ENCODE measurements around the gene TMC3.
A peak's percentile ranks its signal among the peaks of the same experiment; 100 is the strongest.
"Not testable (repeated sequence)": the region's sequence is repeated elsewhere in the genome, so short reads cannot be mapped to it uniquely, and the experiment has no call there.

TMC3 gene

DNA sequence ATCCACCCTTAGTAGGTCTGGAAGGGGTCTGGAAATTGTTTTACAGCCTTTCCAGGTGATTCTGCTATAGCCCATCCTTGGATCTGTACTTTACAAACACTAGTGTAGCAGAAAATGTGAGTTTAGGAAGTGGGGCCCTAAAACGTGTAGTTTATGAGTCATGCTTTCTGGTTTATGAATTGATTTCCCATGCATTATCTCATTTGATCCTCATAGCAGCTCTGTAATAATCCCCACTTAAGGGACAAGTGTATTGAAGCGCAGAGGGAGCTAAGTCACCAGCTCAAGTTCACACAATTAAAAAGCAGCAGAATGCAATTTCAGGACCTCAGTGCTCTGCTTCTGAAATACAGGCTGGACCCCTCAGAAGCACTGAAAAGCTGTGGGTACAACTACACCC is 27.4 kb downstream of the TMC3 start:
- no peak for DNase-seq (ENCODE audit: low read depth)

DNA sequence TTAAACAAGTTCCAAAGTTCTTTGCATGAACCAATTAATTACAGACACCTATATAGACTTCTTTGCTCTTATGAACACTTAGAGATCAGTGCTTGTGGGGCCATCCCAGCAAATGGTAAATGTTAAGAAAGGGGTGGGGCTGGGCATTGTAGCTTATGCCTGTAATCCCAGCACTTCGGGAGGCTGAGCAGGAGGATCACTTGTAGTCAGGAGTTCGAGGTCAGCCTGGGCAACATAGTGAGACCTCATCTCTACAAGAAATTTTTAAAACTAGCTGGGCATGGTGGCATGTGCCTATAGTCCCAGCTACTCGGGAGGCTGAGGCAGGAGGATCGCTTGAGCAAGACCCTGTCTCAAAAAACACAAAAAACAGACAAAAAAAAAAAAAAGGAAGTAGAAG is 30.6 kb downstream of the TMC3 start:
- DNase-seq (ENCODE audit: low read depth), result no peak

DNA sequence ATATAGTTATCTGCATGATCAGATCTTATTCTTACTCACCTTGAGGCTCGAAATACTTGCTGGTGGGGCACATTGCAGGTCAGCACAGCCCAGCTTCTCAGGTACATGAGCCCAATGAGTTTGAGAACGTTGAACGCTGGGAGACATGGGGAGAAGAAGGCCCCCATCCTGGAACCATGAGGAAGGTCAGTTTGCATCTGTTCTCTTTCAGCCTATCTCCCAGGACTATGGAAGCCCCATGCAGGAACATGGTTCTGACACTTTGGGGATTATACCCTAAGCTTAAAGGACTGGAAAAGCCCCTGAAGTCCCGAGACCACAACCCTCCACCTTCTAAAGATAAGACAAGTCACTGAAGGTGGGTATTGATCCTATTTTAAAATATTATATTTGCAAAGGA is 32.7 kb downstream of the TMC3 start:
- no peak for DNase-seq (ENCODE audit: low read depth)

DNA sequence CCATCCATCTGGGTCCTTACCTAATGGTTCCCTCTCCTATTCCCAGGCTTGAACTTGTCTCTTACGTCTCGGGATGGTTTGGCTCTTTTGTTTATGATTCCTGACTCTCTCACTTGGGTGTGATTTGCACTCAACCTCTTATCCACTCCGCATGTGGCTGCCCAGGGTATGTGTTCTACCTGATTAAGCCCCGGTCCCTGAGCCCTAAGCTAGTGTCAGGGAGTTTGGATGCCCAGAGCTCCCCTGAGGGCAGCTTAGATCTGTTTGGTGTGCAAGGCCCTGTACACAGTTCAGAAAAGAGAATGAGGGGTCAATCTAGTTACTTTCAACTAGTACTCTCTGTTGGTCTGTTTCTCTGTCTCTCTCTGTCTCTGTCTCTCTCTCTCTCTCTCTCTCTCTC is 34.2 kb downstream of the TMC3 start:
- no peak for DNase-seq (ENCODE audit: low read depth)

DNA sequence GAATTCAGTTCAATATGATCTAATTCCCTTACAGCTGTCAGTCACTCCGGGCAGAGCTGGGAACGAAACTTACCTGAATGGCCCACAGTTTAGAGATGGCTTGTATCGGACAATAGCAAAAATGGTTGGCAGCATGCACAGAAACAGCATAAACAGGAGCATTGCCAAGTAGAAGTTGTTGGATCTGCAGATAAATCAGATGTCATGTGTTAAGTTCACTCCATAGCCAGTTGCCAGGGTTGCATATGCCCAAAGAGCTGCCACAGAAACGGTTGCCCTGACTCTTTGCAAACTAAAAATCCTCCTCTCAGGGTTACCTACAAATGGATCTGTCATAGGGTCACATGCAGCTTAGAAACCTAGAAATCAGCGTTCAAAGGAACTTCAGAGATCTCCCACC is 34.7 kb downstream of the TMC3 start:
- no peak for DNase-seq (ENCODE audit: low read depth)

DNA sequence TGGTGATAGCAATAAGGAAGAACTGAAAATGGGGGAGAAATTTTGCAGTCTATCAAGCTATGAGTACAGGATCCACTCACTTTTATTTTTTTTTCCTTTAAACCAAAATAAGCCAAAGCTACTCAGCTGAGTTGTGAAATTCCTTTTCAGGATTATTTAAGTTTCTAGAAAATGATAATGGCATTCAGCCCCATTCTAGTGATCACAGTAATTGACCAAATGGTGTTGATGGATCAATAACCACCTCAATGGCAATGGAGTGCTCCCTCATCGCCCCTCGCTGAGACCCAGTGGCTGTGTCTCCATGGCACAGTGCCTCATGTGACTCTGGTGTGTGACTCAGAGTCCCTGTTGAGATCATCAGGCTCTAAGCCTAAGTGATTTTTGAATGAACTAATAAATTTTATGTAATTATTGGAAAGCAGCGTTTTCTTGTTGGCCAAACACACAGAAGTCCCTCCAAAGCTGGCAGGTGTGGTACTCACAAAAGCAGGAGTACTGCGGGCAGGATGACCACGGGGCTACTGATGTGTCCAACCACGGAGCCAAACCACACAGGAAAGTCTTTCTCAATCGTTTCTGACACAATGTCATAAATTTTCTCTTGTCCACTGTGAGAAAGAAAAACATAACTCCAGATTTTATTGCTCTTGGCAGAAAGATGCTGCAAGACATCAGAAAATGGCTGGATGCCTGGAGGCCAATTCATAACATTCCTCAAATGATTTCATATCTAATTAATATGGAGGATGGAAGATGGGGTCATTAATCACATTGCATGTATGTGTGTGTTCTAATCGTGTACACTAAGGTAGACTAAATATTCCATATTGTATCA is 35.6 kb downstream of the TMC3 start:
- peak; percentile 71 for DNase-seq (ENCODE audit: low read depth)

DNA sequence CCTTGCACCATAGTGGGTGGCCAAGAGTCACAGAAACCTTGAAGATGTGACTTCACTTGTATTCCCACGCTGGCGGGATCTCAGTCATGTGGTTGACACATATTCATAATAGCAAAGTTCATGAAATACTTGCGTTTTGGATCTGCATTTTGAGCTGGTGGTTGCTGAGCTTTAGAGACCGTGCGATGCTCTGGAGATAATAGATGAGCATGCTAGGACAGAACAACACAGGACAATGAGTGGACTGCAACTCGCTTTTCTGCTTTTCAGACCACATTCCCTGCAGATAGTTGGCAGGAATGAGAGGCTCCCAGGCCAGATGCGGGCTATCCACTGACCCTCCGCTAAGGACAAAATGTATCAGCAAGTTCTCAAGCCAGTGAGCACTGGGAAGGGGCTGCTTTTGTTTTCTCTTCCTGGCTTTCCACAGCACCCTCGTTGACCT is 36.3 kb downstream of the TMC3 start:
- no peak for DNase-seq (ENCODE audit: low read depth)

DNA sequence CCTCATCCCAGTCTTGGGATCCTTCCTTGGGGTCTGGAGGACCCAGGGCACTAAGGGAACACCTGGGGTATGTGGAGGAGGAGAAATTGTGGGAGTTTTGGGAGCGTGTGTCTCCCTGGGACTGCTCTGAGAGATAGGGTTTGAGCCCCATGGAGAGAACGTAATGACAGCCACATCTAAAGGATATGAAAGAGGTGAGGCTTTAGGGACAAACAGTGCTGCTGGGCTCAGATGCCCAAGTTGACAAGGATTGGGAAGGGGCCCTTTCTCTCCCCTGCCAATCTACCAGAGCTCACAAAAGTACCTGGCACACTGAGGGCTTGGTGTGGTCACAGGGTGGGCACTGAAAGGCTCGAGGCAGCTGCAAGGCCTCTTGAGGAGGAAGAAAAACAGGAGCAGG is 36.8 kb downstream of the TMC3 start:
- DNase-seq (ENCODE audit: low read depth), result no peak

DNA sequence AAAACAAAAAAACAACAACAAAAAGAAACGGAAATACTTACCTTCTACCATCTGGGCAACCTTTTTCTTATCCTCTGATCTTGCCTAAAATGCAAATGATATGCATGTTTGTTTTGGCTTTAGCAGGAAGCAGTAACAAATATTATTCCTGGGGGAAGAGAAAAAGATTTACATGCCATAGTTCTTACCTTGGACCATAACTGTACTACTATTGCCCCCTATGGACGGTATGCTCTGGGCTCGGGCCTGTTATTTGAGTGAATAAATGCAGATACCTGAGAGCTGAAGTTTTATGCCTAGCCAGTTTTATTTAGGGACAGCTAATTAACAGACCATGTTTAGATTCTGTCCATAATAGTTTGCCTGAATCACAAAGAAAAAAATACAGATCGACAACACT is 37.4 kb downstream of the TMC3 start:
- no peak for DNase-seq (ENCODE audit: low read depth)

DNA sequence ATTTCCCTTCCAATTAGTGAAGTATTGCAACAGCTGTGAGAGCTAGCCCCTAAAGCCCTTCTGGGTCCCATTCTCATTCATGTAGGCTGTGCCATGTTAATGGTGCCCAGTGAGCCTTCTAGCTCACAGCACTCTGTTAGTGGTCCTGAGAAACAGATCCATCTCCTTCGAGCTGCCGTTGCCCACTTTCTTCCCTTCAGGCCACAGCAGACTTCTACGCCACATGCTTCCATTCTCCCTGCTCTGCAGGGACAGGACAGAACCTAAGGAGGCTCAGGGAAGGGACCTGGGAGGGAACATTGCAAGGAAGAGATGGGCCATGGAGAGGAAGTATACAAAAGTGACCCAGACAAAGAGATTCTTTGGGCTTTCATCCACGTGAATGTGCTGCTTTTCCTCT is 38.4 kb downstream of the TMC3 start:
- no peak for DNase-seq (ENCODE audit: low read depth)

DNA sequence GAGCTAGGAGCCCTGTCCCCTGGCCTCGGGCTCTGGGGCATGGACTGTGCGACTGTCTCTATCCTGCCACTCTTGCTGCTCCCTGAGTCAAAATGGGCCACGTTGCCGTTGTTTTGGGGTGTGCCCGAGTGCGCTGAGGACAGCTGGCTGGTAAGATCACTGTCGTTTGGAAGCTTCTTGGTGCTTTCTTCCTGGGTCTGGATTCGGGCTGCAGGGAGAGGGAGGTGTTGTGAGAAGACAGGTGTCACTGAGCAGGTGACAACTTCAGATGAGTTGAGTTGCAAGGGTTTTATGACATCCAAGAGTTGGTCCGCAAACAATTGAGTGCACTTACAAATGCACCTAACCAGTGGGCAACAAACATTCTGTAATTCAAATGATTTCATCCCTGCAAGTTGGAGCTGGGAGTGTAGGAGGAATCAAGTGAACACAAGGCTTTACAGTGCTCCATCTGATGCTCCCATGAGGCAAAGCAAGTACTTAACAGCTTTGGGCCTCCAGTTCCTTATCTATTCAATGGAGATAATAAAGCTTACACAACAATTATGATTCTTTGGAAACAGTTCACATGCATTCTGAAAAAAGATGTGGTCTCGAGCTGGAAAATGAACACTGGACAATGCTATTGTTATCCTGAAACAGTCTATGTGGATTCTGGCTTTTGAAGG is 39.1 kb downstream of the TMC3 start:
- no peak for DNase-seq (ENCODE audit: low read depth)

DNA sequence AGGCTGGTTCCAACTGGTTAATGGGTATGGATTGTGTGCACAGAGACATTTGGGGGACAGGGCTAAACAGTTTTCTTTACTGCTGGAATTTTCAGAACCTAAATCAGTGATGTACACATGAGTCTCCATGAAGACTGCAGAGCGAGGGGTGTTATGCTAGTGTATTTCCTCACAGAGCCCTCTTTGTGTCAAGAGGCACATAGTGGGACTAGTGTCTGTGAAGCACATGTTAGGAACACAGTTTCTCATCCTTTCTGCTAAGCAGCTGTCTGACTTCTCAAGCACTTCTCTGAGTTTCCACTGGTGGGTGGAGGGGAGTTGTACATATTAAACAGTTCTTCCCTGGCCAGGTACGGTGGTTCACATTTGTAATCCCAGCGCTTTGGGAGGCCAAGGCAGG is 40.6 kb downstream of the TMC3 start:
- DNase-seq (ENCODE audit: low read depth), result no peak

DNA sequence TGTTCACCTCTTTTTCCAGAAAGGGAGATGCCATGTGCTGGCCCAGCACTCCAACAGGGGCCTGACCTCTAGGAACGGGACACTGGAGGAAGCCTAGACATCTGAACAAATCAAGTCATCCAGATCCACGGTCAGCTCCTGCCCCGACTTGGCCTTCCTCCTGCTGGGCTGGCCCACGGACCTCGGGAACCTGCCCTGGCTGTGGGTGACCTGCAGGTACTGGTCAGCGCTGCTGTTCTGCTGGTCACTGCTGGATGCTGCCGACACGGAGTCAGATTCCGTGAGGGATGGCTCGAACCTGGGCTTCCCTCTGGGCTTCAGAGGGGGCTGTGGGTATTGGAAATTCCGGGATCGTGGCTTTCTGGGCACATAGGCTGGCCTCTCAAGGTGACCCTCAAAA is 41.7 kb downstream of the TMC3 start:
- no peak for DNase-seq (ENCODE audit: low read depth)

DNA sequence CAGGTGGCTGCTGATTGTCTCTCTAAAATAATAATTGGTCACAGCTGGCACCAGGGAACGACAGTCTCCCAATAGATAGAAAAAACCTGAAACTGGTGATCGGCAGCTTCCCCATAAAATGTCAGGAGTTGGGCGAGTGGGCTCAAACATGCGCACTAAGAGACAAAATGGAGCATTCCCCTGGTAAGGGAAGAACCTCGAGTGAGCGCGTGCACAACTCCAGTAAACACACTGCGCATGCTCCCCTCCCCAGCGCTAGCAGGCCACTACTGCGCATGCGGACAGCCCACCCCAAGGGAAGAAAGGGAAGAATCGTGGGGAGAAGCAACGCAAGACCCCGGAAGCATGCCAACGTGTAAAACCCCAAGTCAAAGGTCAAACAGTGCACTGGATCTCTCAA is 42.4 kb downstream of the TMC3 start:
- no peak for DNase-seq (ENCODE audit: low read depth)

DNA sequence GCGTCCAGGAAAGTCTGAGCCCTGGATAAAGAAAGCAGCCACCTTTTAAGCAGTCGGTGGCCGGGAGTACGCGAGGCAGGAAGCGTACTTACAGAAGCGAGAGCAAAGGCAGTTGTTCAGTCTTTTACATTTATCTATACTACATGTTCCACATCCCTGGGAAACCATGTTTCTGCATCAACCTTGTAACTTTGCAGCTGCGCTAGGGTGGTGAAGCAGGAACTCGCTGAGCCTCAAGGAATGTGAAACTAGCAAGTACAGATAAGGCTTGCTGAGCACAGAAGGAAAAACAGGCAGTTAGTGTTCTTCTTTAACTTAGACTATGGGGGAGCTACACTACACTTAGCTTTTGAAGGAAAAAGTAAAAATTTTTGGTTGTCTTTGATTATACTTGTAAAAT is 42.9 kb downstream of the TMC3 start:
- DNase-seq (ENCODE audit: low read depth), result not testable (repeated sequence)

DNA sequence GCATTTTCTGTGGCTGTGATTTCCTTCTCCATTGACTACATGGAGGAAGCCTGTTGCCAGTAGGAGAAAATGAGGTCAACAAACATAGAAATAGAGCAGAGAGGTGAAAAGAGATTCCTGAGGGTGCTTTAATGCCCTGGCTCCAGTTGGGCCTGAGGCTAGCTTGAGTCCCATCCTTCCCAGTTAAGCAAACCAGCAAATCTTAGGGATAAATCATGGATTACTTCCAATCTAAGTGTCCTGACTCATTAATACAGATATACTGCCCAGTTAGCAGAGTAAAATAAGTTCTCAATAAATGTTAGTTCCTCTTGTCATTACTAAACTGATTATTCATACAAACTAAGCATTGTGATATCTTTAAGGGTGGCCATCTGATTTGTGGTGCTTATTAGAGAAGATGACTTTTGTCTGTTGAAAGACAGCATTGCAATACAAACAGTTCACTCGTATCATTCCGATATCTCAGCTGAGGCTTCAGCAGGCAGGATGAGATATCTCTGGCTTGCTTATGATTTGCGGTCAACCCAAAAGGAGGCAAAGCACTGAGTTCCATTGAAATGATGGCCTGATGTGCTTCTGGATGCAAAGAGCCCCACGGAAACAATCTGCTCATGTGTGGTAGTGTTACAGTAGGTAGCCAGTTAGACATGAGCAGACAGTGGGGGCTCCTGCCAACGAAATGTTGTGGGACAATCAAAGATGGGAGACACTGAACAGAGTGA is 43.5 kb downstream of the TMC3 start:
- DNase-seq (ENCODE audit: low read depth), result no peak

DNA sequence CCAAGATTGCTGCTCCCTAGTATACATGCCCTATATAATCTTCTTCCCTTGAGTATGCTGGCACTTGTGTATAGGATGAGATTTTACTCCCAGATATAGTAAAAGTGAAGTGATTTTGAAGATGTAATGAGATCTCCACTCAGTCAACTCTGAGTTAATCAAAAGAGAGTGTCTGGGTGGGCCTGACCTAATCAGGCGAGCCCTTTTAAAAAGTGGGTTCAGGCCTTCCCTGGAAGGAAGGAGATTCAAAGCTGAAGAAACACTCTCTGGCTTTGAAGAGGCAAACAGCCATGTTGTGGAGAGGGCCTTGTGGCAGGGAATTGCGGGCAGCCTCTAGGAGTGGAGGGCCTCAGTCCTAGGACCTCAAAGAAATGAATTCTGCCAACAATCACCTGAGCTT is 44.6 kb downstream of the TMC3 start:
- DNase-seq (ENCODE audit: low read depth), result no peak

DNA sequence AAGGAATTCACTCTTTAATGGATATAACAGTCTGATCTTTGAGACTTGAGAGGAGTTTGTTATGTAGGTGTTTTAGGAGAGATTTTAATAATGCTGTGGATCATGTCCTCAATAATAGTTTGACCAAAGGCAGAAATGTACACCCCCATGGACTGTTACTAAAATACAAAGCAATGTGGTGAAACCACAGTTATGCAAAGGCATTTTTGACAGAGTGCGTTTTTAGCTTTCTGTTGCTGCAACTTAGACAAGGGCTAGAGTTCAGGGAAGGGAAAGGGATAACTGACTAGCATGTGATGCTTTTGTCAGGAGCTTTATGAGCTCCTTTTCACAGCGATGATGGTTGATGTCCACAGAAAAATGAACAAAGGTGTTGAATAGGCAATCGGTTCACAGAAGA is 46.5 kb downstream of the TMC3 start:
- DNase-seq (ENCODE audit: low read depth), result peak; percentile 89

DNA sequence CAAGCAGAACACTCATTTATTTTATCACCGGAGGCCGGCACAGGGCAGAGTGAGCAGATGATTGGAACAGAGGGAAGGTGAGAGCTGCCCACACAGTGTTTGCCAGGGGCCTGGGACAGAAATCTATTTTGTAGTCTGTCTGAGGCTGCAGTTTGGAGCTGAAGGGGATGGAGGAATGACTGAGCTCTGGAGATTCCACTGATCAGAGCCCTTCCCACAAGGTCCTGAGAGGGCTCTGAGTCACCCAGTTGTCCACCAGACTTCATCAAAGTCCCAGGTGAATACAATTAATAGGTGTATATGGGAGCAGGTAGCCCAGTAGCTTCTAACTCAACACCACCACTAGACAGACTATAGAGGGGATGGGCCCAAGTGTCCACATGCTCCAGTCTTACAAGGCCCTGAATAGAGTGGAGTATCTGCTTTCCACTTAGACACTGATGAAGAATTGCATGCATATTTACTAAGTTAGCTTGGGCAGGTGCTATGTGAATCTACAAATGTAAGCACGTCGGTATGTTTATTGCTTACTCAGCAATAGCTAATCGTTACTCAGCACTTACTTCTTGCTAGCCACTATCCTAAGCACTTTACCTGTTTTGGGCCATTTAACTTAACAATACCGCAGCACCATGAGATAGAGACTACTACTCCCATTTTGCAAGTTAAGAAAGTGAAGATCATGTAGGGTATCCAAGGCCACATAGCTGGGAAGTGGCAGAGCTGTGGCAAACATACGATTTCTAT is 47.4 kb downstream of the TMC3 start:
- no peak for DNase-seq (ENCODE audit: low read depth)

DNA sequence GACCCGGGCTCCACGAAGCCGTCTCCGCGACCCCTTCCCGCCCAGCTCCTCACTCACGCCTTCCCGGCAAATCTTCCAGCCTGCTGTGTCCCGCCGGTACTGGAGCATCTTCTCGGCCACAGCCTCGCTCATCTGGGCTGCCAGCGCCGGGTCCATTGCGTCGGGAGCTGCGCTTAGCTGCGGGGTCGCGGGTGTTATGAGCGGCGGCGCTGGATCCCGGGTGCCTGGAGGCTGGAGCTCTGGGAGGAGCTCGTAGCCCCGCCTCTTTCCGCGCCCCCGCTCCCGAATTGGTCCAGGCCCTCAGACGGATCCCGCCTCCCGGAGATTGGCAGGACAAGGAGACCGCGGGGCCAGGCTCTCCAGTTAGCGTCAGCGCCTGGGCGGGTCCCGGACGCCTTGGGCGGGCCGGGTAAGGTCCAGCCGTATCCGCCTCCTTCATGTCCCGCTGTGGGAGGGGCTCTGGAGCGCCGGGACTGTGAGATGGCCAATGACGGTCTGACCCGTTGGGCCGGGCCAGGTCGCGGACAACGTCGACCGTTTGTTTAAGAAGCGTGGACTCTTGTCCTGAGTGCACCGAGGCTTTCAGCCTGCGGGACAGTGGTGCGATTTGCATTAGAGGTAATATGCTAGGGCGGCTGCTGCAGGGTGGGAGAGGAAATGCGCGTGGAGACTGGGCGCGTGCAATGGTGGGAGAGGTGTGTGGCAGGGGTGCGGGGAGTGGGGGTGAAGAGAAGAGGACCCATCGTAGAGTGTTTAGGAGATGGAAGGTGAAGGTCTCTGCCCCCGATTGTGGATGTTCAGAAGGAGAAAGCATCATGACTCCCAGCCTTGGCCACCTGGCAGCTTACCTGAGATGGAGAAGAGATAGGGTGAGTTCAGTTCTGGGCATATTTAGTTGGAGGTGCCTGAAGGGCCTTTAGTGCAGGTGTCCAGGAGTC is 49.8 kb downstream of the TMC3 start, which contains the start of gene STARD5:
Gene STARD5 (minus strand): TSS at position 198 of the 938 bp plus-strand sequence. CDS start 42 bp downstream, at position 156.
- peak; percentile 85 for DNase-seq (ENCODE audit: low read depth)

DNA sequence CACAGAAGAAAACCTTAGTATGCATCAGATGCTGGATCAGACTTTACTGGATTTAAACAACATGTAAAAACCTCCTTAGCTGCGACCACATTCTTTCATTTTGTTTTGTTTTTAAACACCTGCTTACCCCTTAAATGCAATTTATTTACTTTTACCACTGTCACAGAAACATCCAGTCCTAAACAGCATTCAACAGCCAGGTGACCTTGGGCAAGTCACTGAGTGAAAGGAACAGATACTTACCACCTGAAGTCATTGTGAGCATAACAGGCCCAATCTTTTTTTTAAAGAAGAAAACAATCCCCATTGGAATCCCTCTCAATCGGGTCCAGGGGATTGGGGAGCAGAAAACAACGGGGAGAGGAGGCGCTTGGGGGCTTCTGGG is 50.5 kb downstream of the TMC3 start:
- no peak for DNase-seq (ENCODE audit: low read depth)

Measured in non-pigmented ciliary epithelial cell (primary cell).